ENCODE data around the gene RNF208. TPM values are rescaled to one million over a fixed set of nuclear protein-coding genes. Genes with fewer than 3 reads are reported as not detected.

The RNF208 gene
- total and polyA plus RNA-seq, 9 of the 15 experiments (the other 6 are each of a cell fraction or from before 2014, with no cell fraction given), result 0.15 to 6.9 (median 0.50) TPM; not detected in 2

- TF ChIP-seq YY1 (IDR thresholded peaks at IDR 0.05; ENCODE audit: borderline replicate concordance in 1 of 3, control insufficient read depth in 1 of 3, extremely low read depth in 1 of 3, insufficient read depth in 3 of 3, insufficient read length in 1 of 3, insufficient replicate concordance in 2 of 3, low read depth in 1 of 3, low read length in 2 of 3) (peak; percentile 62 to 95 (median 92)), ZNF184 (CRISPR knock-in tag; IDR thresholded peaks at IDR 0.05) (no peak), GABPB1 (CRISPR knock-in tag; IDR thresholded peaks at IDR 0.05) (peak; percentile 84), GTF2F1 (IDR thresholded peaks at IDR 0.05; ENCODE audit: low read depth, low read length) (peak; percentile 51; the same call in 1 of the 2 replicates), RERE (CRISPR knock-in tag; IDR thresholded peaks at IDR 0.05; ENCODE audit: borderline replicate concordance) (no peak), HSF4 (CRISPR knock-in tag; IDR thresholded peaks at IDR 0.05; ENCODE audit: borderline replicate concordance) (no peak), MBD2 (IDR thresholded peaks at IDR 0.05; ENCODE audit: borderline replicate concordance, low read depth) (peak; percentile 96), ZBTB9 (CRISPR knock-in tag; IDR thresholded peaks at IDR 0.05) (peak; percentile 84; the same call in 1 of the 2 replicates), HMGN3 (IDR thresholded peaks at IDR 0.05; ENCODE audit: borderline replicate concordance, extremely low read depth, insufficient read length, low read depth, low read length) (peak; percentile 94), ZNF695 (CRISPR knock-in tag; IDR thresholded peaks at IDR 0.05) (no peak), EP400 (IDR thresholded peaks at IDR 0.05) (peak; percentile 82; the same call in 1 of the 2 replicates), PTTG1 (tag; IDR thresholded peaks at IDR 0.05; ENCODE audit: low read depth) (no peak)
- TF ChIP-seq, protein P1, sequence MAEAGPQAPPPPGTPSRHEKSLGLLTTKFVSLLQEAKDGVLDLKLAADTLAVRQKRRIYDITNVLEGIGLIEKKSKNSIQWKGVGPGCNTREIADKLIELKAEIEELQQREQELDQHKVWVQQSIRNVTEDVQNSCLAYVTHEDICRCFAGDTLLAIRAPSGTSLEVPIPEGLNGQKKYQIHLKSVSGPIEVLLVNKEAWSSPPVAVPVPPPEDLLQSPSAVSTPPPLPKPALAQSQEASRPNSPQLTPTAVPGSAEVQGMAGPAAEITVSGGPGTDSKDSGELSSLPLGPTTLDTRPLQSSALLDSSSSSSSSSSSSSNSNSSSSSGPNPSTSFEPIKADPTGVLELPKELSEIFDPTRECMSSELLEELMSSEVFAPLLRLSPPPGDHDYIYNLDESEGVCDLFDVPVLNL (CRISPR knock-in tag; IDR thresholded peaks at IDR 0.05; ENCODE audit: low read depth), result no peak
- TF ChIP-seq, protein P2, sequence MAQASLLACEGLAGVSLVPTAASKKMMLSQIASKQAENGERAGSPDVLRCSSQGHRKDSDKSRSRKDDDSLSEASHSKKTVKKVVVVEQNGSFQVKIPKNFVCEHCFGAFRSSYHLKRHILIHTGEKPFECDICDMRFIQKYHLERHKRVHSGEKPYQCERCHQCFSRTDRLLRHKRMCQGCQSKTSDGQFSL (CRISPR knock-in tag; IDR thresholded peaks at IDR 0.05), result no peak
- TF ChIP-seq, protein P2 (tag; IDR thresholded peaks at IDR 0.05), result no peak
Measured at GRCh38 chr9:137200311-137201204, 21.5 kb downstream of the RNF208 start, which contains the start of gene TPRN (continued).

Measured in K562 (cell line).